ENCODE measurements around the gene MGAT3. TPM values are rescaled to one million over a fixed set of nuclear protein-coding genes. Genes with fewer than 3 reads are reported as not detected.

The MGAT3 gene
- total RNA-seq, 4 donors from 2014 or later = 0.45 to 1.6 (median 0.90) TPM

- 67 to 78% methylated on average over 3 of the region's 3 CpGs for WGBS, 2 donors
- H3K27ac ChIP-seq = no peak overlapping the region
- intact Hi-C loops (cut with DNase I) = loop anchor here (5.0 kb wide), 1 partner anchor 120 kb away; the partner anchor contains the start of gene TAB1
Observed at GRCh38 chr22:39517470-39517869, 60.7 kb downstream of the MGAT3 start.

GRCh38 chr22:39518144-39518786 is 61.5 kb downstream of the MGAT3 start:
- Histone ChIP-seq H3K27me3 (no peaks in the 10 kb centered on the region), H3K4me1 (peaks cover 20 to 31% of the 10 kb centered on the region in 2 donors), H3K36me3 (peaks cover 45 to 52% of the 10 kb centered on the region in 2 donors), H3K9me3 (no peaks in the 10 kb centered on the region), H3K4me3 (replicated peaks in 1 of 3) (no peak overlapping the region), H3K27ac (peak overlapping the region in 1 of 3 donors; percentile 99)
- intact Hi-C loops (cut with DNase I) = loop anchor here (2.0 to 5.0 kb wide), 2 partner anchors 15 to 121 kb away; partner anchors contain the start of genes MIEF1 and TAB1
- DNase-seq = peak in 1 of 2 donors; percentile 47
- WGBS, 2 donors = 61 to 65% methylated on average over 5 of the region's 5 CpGs
- no peak for TF ChIP-seq POLR2A (IDR thresholded peaks at IDR 0.05)
- no peak for TF ChIP-seq CTCF (IDR thresholded peaks at IDR 0.05)

More at GRCh38 chr22:39517470-39517869, 60.7 kb downstream of the MGAT3 start:
- no peak for TF ChIP-seq CTCF (IDR thresholded peaks at IDR 0.05)
- no peak for TF ChIP-seq POLR2A (IDR thresholded peaks at IDR 0.05)
- Histone ChIP-seq H3K4me1 (peaks cover 12 to 23% of the 10 kb centered on the region in 2 donors), H3K27me3 (no peaks in the 10 kb centered on the region), H3K9me3 (no peaks in the 10 kb centered on the region), H3K4me3 (replicated peaks in 1 of 3) (no peak overlapping the region), H3K36me3 (peaks cover 45 to 51% of the 10 kb centered on the region in 2 donors)
- DNase-seq = no peak

- WGBS, 2 donors = 11 to 18% methylated on average over 17 to 24 of the region's 24 CpGs
- no peaks in the 10 kb centered on the region for H3K27me3 ChIP-seq
- intact Hi-C loops (cut with DNase I) = loop anchor here (2.0 to 5.0 kb wide), 2 partner anchors 16 to 122 kb away; partner anchors contain the start of genes MIEF1 and TAB1
- H3K36me3 ChIP-seq = peaks cover 40 to 50% of the 10 kb centered on the region in 2 donors
- TF ChIP-seq POLR2A (IDR thresholded peaks at IDR 0.05) (no peak), CTCF (IDR thresholded peaks at IDR 0.05) (no peak)
- peak overlapping the region; percentile 27 to 99 (median 29) for H3K4me3 ChIP-seq (replicated peaks in 1 of 3)
- H3K4me1 ChIP-seq = peaks cover 21 to 37% of the 10 kb centered on the region in 2 donors
- peak in 1 of 2 donors; percentile 32 for DNase-seq
- H3K9me3 ChIP-seq = no peaks in the 10 kb centered on the region
- peak overlapping the region; percentile 99 for H3K27ac ChIP-seq
Observed at GRCh38 chr22:39518996-39519680, 62.3 kb downstream of the MGAT3 start.

- Histone ChIP-seq H3K27ac (peak overlapping the region; percentile 99), H3K4me3 (replicated peaks in 1 of 3) (peak overlapping the region; percentile 27 to 99 (median 29)), H3K27me3 (no peaks in the 10 kb centered on the region), H3K9me3 (no peaks in the 10 kb centered on the region), H3K36me3 (peaks cover 43 to 51% of the 10 kb centered on the region in 2 donors), H3K4me1 (peaks cover 25 to 44% of the 10 kb centered on the region in 2 donors)
- 0% methylated on average over 17 to 33 of the region's 47 CpGs for WGBS, 2 donors
- intact Hi-C loops (cut with DNase I) = loop anchor here (2.0 to 10.0 kb wide), 3 partner anchors 17 to 275 kb away; partner anchors contain the start of genes MIEF1, PDGFB and TAB1
- TF ChIP-seq CTCF (IDR thresholded peaks at IDR 0.05) (peak in 3 of 6 experiments; percentile 29 to 39 (median 33)), POLR2A (IDR thresholded peaks at IDR 0.05) (peak in 1 of 2 donors; percentile 52)
- DNase-seq = peak; percentile 99
Observed at GRCh38 chr22:39519681-39520225, 62.9 kb downstream of the MGAT3 start.

Measured in thyroid gland (tissue), 4 donors.